ENCODE results near the gene PCDHGA2.
"Not testable (repeated sequence)": the region's sequence is repeated elsewhere in the genome, so short reads cannot be mapped to it uniquely, and the experiment has no call there.

Gene PCDHGA2

GRCh38 chr5:141387557-141388311 lies 49.2 kb downstream of the PCDHGA2 start, which contains the start of gene PCDHGB4:
Gene PCDHGB4 (plus strand): TSS chr5:141387698. CDS start chr5:141387885, 187 bp downstream.
- H3K9ac ChIP-seq (ENCODE audit: low read length); H3K27me3 ChIP-seq (ENCODE audit: control insufficient read depth in 1 of 2, insufficient read depth in 2 of 2, low read length in 2 of 2): not testable (repeated sequence)
- peaks cover 80% of the 10 kb centered on the region for H3K9me3 ChIP-seq (ENCODE audit: low read length)

GRCh38 chr5:141388661-141389060 lies 50.1 kb downstream of the PCDHGA2 start:
- H3K4me3 ChIP-seq (ENCODE audit: low read depth in 1 of 2, low read length in 2 of 2): peak overlapping the region in 1 of 2 donors; percentile 33
- H3K9me3 ChIP-seq (ENCODE audit: low read length): peaks cover 79% of the 10 kb centered on the region
- H3K36me3 ChIP-seq (ENCODE audit: insufficient read depth, low read length): no peaks in the 10 kb centered on the region
- H3K27me3 ChIP-seq (ENCODE audit: control insufficient read depth in 1 of 2, insufficient read depth in 2 of 2, low read length in 2 of 2): no peaks in the 10 kb centered on the region
- H3K4me1 ChIP-seq (ENCODE audit: insufficient read depth, low read length): no peaks in the 10 kb centered on the region
- H3K9ac ChIP-seq (ENCODE audit: low read length): no peak overlapping the region
- no peak overlapping the region for H3K27ac ChIP-seq (ENCODE audit: low read depth, low read length)

More at GRCh38 chr5:141387557-141388311, 49.2 kb downstream of the PCDHGA2 start, which contains the start of gene PCDHGB4:
- not testable (repeated sequence) for H3K4me1 ChIP-seq (ENCODE audit: insufficient read depth, low read length); H3K36me3 ChIP-seq (ENCODE audit: insufficient read depth, low read length); H3K27ac ChIP-seq (ENCODE audit: low read depth, low read length)
- H3K4me3 ChIP-seq (ENCODE audit: low read depth in 1 of 2, low read length in 2 of 2): peak within 1 kb of the TSS in 1 of 2 donors; percentile 33

- Histone ChIP-seq H3K27me3 (ENCODE audit: control insufficient read depth in 1 of 2, insufficient read depth in 2 of 2, low read length in 2 of 2) (no peaks in the 10 kb centered on the region), H3K27ac (ENCODE audit: low read depth, low read length) (no peak overlapping the region), H3K9ac (ENCODE audit: low read length) (no peak overlapping the region), H3K36me3 (ENCODE audit: insufficient read depth, low read length) (no peaks in the 10 kb centered on the region), H3K4me1 (ENCODE audit: insufficient read depth, low read length) (no peaks in the 10 kb centered on the region), H3K4me3 (ENCODE audit: low read depth in 1 of 2, low read length in 2 of 2) (peak overlapping the region in 1 of 2 donors; percentile 33), H3K9me3 (ENCODE audit: low read length) (peaks cover 79% of the 10 kb centered on the region)
These were observed 50.8 kb downstream of the PCDHGA2 start for GRCh38 chr5:141389153-141390042.

- Histone ChIP-seq H3K36me3 (ENCODE audit: insufficient read depth, low read length) (no peaks in the 10 kb centered on the region), H3K9me3 (ENCODE audit: low read length) (peaks cover 70% of the 10 kb centered on the region), H3K27me3 (ENCODE audit: control insufficient read depth in 1 of 2, insufficient read depth in 2 of 2, low read length in 2 of 2) (no peaks in the 10 kb centered on the region), H3K4me3 (ENCODE audit: low read depth in 1 of 2, low read length in 2 of 2) (peak within 1 kb of the TSS; percentile 4 to 10), H3K4me1 (ENCODE audit: insufficient read depth, low read length) (no peaks in the 10 kb centered on the region), H3K27ac (ENCODE audit: low read depth, low read length) (no peak within 1 kb of the TSS), H3K9ac (ENCODE audit: low read length) (no peak within 1 kb of the TSS)
These were observed 54.1 kb downstream of the PCDHGA2 start, which contains the start of gene PCDHGA8 for GRCh38 chr5:141392429-141393198. Gene PCDHGA8 (plus strand): TSS chr5:141392633. CDS start chr5:141392814, 181 bp downstream.
